Erythroblast (primary cell): ENCODE data around the gene GLIS2.

Experiments used
- DNase-seq, 2 experiments: peaks; one replicate each; lab custom pipeline; 2025; lab: John Stamatoyannopoulos, UW
- GATA1 ChIP-seq: IDR thresholded peaks from 2 replicates; pipeline ENCODE4 v1.6.1; 2011; ENCODE audit warnings: low read depth, mild to moderate bottlenecking, control low read depth, low read length, moderate library complexity
- POLR2A ChIP-seq: IDR thresholded peaks from 2 replicates; pipeline ENCODE4 v1.6.1; 2011; ENCODE audit warnings: mild to moderate bottlenecking, low read length

The GLIS2 gene

DNA sequence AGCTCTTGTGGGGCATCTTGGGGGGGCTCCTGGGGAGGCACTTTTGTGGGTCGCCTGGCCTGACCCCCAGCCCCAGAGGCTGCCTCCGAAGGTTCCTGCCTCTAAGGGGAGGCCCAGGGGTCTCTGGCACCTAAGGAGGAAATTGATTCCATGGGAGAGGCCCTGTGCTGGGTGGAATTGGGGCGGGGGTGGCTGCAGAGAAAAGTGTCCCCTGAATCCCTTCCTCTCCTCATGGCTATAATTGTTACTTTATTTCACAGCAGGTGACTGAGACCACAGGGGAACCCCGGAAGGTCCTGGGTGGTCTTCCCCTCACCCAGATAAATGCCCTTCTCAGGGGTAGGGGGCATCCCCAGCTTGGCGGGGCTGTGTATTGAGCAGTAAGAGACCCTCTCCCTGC, 3.1 kb downstream of the GLIS2 start:
- no peak for TF ChIP-seq POLR2A
- no peak for TF ChIP-seq GATA1
- no peak for DNase-seq

- no peak for DNase-seq
- TF ChIP-seq GATA1 (no peak), POLR2A (no peak)
These were observed 3.9 kb downstream of the GLIS2 start for GRCh38 chr16:4319454-4320421.

GRCh38 chr16:4320571-4321137, 4.8 kb downstream of the GLIS2 start:
- no peak for TF ChIP-seq POLR2A
- no peak for TF ChIP-seq GATA1
- DNase-seq, result no peak

- no peak for DNase-seq
- TF ChIP-seq POLR2A (no peak), GATA1 (no peak)
These were observed 5.6 kb downstream of the GLIS2 start for GRCh38 chr16:4321286-4322120.

GRCh38 chr16:4322121-4323052, 6.5 kb downstream of the GLIS2 start:
- no peak for TF ChIP-seq POLR2A
- TF ChIP-seq GATA1, result no peak
- DNase-seq, result no peak

DNA sequence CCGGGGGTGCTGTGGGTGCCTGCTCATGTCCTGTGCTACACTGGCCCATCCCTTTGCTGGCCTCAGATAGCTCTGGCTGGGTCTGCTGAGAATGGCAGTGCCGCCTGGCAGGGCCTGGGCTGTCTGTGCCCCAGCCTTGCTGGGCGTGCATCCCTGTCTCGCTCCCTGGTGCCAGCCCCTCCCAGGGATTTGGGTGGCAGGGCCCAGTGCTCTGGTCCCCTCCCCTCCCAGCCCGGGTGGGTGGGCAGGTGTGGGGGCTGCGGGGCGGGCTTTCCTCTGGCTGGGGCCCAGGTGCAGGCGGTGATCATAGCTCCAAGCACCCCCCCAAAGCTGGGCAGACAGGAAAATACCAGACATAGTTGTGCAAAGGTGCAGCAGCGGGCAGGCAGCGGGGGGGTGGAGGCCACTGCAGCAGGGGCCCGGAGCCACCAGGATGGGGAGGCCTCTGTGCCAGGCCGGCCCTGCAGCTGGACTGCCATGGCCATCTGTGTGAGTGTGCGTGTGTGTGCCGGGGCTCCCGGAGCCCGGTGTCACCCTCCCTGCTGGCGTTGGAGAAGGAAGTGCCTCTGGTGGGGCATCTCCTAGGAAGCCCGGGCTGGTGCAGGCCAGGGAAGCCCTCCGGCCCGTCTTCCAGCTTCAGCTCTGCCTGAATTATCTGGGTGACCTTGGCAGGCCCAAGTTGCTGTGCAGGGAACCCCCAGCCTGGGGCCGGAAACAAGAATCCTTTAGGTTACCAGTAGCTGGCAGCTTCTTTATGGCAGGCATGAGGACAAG, 7.4 kb downstream of the GLIS2 start:
- no peak for TF ChIP-seq GATA1
- TF ChIP-seq POLR2A, result no peak

DNA sequence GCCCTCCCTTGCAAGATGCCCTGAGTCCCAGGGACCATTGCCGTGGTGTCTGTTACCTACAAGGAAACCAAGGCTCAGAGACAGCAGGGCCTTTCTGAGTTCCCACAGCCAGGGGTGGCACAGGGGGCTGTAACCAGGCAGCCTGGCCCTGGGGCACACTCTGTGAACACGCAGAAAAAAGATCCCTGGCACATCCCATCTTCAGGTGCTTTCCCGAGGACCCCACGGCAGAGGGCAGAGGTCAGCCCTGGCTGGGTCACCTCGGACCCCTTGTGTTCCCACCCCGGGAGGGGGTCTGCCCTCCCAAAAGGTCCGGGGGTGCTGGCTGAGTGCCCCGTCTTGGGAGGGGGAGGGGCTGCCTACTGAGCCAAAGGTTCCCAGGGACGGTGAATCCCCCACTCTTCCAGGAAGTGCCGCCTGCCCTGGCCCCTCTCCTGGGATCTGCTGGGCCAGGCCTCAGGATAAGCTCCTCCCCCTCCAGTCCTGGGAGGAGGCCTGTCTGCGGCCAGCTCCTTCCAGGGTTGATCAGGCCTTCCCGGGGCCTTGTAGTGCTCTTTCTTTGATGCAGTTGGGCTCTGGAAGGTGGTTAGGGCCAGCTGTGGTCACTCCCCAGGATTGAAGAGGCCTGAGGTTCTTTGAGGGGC, 8.1 kb downstream of the GLIS2 start:
- no peak for DNase-seq
- TF ChIP-seq GATA1, result no peak
- TF ChIP-seq POLR2A, result no peak

More for the DNA sequence above, 7.4 kb downstream of the GLIS2 start:
- DNase-seq, result no peak

- TF ChIP-seq POLR2A, result no peak
- TF ChIP-seq GATA1, result no peak
- no peak for DNase-seq
These were observed 8.8 kb downstream of the GLIS2 start for GRCh38 chr16:4324492-4325252.

DNA sequence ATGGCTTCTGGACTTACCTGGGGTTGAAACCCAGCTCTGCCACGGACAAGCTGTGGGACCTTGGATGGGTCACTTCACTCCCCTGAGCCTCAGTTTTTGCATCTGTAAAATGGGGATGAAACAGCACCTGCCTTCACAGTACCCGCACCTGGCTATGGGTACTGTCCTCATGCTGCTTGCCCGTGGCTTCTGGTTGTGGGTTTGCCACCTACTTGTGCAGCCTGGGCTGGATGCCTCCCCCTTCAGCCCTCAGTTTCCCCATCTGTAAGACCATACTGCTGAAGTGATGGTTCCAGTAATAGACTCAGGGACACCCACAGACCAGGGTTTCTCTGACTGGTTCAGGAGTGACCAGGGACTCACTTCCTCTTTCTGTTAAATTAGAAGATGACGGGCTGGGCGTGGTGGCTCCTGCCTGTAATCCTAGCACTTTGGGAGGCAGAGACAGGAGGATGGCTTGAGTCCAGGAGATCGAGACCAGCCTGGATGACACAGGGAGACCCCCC, 9.4 kb downstream of the GLIS2 start:
- no peak for DNase-seq
- TF ChIP-seq POLR2A (no peak), GATA1 (no peak)

- no peak for DNase-seq
- TF ChIP-seq POLR2A, result no peak
- TF ChIP-seq GATA1, result no peak
These were observed 11.6 kb downstream of the GLIS2 start for GRCh38 chr16:4327386-4328045.
